Measurements from ENCODE around the gene TAF3. TPM values are rescaled to one million over a fixed set of nuclear protein-coding genes. Genes with fewer than 3 reads are reported as not detected.
A peak's percentile ranks its signal among the peaks of the same experiment; 100 is the strongest.

TAF3 gene
- total RNA-seq, 1 donor from 2014 or later, result 4.6 TPM

DNA sequence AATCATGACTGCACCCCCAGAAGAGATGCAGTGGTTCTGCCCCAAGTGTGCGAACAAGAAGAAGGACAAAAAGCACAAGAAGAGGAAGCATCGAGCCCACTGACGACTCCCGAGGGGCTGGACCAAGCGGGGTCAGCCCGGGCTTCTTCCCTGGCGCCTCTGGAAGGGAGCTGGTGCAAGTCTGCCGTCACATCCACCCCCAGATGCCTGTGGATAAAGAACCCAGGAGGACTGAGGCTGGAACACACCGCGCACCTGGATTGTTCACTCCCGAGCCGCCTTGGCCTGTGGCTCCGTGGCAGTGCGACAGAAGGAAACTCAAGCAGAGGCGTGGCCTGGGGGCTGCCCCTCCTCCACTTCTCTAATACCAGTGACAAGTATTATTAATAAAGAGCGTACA, 196.3 kb downstream of the TAF3 start:
- Histone ChIP-seq H4K20me1 (ENCODE audit: low read depth) (no peaks in the 10 kb centered on the region), H3K79me2 (ENCODE audit: low read depth) (no peaks in the 10 kb centered on the region), H2AFZ (replicated peaks) (no peak overlapping the region), H3K36me3 (no peaks in the 10 kb centered on the region), H3K4me3 (no peak overlapping the region), H3K4me1 (peaks cover 4% of the 10 kb centered on the region), H3K9ac (no peak overlapping the region), H3K4me2 (no peak overlapping the region), H3K27me3 (no peaks in the 10 kb centered on the region), H3F3A (ENCODE audit: low read depth) (no peaks in the 10 kb centered on the region), H3K27ac (no peak overlapping the region), H3K9me3 (ENCODE audit: low read depth) (no peaks in the 10 kb centered on the region)
- DNase-seq (ENCODE audit: low spot score), result no peak
- Mint-ChIP-seq H3K27ac (no peak overlapping the region), H3K36me3 (peaks cover 12% of the 10 kb centered on the region), H3K4me3 (no peak overlapping the region), H3K9me3 (no peaks in the 10 kb centered on the region), H3K27me3 (ENCODE audit: insufficient read depth, low read depth) (no peaks in the 10 kb centered on the region), H3K4me1 (no peaks in the 10 kb centered on the region)
- no peak for TF ChIP-seq EZH2 (IDR thresholded peaks at IDR 0.05)
- TF ChIP-seq, protein P1, sequence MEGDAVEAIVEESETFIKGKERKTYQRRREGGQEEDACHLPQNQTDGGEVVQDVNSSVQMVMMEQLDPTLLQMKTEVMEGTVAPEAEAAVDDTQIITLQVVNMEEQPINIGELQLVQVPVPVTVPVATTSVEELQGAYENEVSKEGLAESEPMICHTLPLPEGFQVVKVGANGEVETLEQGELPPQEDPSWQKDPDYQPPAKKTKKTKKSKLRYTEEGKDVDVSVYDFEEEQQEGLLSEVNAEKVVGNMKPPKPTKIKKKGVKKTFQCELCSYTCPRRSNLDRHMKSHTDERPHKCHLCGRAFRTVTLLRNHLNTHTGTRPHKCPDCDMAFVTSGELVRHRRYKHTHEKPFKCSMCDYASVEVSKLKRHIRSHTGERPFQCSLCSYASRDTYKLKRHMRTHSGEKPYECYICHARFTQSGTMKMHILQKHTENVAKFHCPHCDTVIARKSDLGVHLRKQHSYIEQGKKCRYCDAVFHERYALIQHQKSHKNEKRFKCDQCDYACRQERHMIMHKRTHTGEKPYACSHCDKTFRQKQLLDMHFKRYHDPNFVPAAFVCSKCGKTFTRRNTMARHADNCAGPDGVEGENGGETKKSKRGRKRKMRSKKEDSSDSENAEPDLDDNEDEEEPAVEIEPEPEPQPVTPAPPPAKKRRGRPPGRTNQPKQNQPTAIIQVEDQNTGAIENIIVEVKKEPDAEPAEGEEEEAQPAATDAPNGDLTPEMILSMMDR (IDR thresholded peaks at IDR 0.05), result no peak
- TF ChIP-seq EZH2phosphoT487 (IDR thresholded peaks at IDR 0.05), result no peak

GRCh38 chr10:8017277-8017676, 199.0 kb downstream of the TAF3 start:
- H3K27ac ChIP-seq, result no peak overlapping the region
- H3K27ac Mint-ChIP-seq, result no peak overlapping the region
- no peaks in the 10 kb centered on the region for H3K79me2 ChIP-seq (ENCODE audit: low read depth)
- peaks cover 3% of the 10 kb centered on the region for H3K27me3 Mint-ChIP-seq (ENCODE audit: insufficient read depth, low read depth)
- H3K36me3 ChIP-seq, result no peaks in the 10 kb centered on the region
- H3K4me3 ChIP-seq, result no peak overlapping the region
- no peak overlapping the region for H3K4me3 Mint-ChIP-seq
- H2AFZ ChIP-seq (replicated peaks), result no peak overlapping the region
- H3K4me2 ChIP-seq, result no peak overlapping the region
- no peaks in the 10 kb centered on the region for H3K9me3 ChIP-seq (ENCODE audit: low read depth)
- no peak for TF ChIP-seq EZH2 (IDR thresholded peaks at IDR 0.05)
- TF ChIP-seq, protein P1 (IDR thresholded peaks at IDR 0.05), result no peak
- TF ChIP-seq EZH2phosphoT487 (IDR thresholded peaks at IDR 0.05), result no peak
- H3K9ac ChIP-seq, result no peak overlapping the region
- no peaks in the 10 kb centered on the region for H4K20me1 ChIP-seq (ENCODE audit: low read depth)
- H3K4me1 Mint-ChIP-seq, result no peaks in the 10 kb centered on the region
- no peaks in the 10 kb centered on the region for H3F3A ChIP-seq (ENCODE audit: low read depth)
- DNase-seq (ENCODE audit: low spot score), result no peak
- no peaks in the 10 kb centered on the region for H3K9me3 Mint-ChIP-seq
- H3K36me3 Mint-ChIP-seq, result peaks cover 7% of the 10 kb centered on the region
- H3K27me3 ChIP-seq, result no peaks in the 10 kb centered on the region
- peaks cover 4% of the 10 kb centered on the region for H3K4me1 ChIP-seq

GRCh38 chr10:8023321-8023720, 205.0 kb downstream of the TAF3 start:
- Histone ChIP-seq H3K4me2 (no peak overlapping the region), H3K4me3 (no peak overlapping the region), H2AFZ (replicated peaks) (no peak overlapping the region), H3K27me3 (no peaks in the 10 kb centered on the region), H3K79me2 (ENCODE audit: low read depth) (no peaks in the 10 kb centered on the region), H3K36me3 (no peaks in the 10 kb centered on the region), H3K4me1 (no peaks in the 10 kb centered on the region), H3F3A (ENCODE audit: low read depth) (no peaks in the 10 kb centered on the region), H3K27ac (no peak overlapping the region), H4K20me1 (ENCODE audit: low read depth) (no peaks in the 10 kb centered on the region), H3K9ac (no peak overlapping the region), H3K9me3 (ENCODE audit: low read depth) (no peaks in the 10 kb centered on the region)
- no peaks in the 10 kb centered on the region for H3K9me3 Mint-ChIP-seq
- H3K4me1 Mint-ChIP-seq, result no peaks in the 10 kb centered on the region
- peaks cover 3% of the 10 kb centered on the region for H3K27me3 Mint-ChIP-seq (ENCODE audit: insufficient read depth, low read depth)
- TF ChIP-seq EZH2 (IDR thresholded peaks at IDR 0.05), result no peak
- TF ChIP-seq, protein P1 (IDR thresholded peaks at IDR 0.05), result no peak
- TF ChIP-seq EZH2phosphoT487 (IDR thresholded peaks at IDR 0.05), result no peak
- no peaks in the 10 kb centered on the region for H3K36me3 Mint-ChIP-seq
- H3K4me3 Mint-ChIP-seq, result no peak overlapping the region
- no peak for DNase-seq (ENCODE audit: low spot score)
- peak overlapping the region; percentile 46 for H3K27ac Mint-ChIP-seq

All from neural progenitor cell (in vitro differentiated cells).